NCI-H2081 treated with DMSO at 0.1 percent for 48 hours (cell line): ENCODE results near the gene HSD17B11.
A peak's percentile ranks its signal among the peaks of the same experiment; 100 is the strongest.
"Not testable (repeated sequence)": the region's sequence is repeated elsewhere in the genome, so short reads cannot be mapped to it uniquely, and the experiment has no call there.

Experiments used
- DNase-seq: peaks from one replicate; lab custom pipeline; 2025; lab: John Stamatoyannopoulos, UW

Gene HSD17B11

GRCh38 chr4:87390891-87391575 is at the start of gene HSD17B11:
TSS of gene HSD17B11 (minus strand) at chr4:87391188. CDS start at chr4:87391070, 118 bp downstream.
- peak; percentile 49 for DNase-seq

- no peak for DNase-seq
These were observed 42.4 kb upstream of the HSD17B11 start for GRCh38 chr4:87433342-87433741.

- no peak for DNase-seq
These were observed 39.0 kb upstream of the HSD17B11 start for GRCh38 chr4:87430038-87430437.

- no peak for DNase-seq
These were observed 38.0 kb upstream of the HSD17B11 start for GRCh38 chr4:87428979-87429378.

GRCh38 chr4:87427518-87427868 is 36.5 kb upstream of the HSD17B11 start:
- no peak for DNase-seq

GRCh38 chr4:87426865-87427517 is 36.0 kb upstream of the HSD17B11 start:
- DNase-seq: no peak

- DNase-seq: no peak
These were observed 34.7 kb upstream of the HSD17B11 start for GRCh38 chr4:87425711-87426110.

GRCh38 chr4:87424099-87424543 is 33.1 kb upstream of the HSD17B11 start:
- not testable (repeated sequence) for DNase-seq

- DNase-seq: no peak
These were observed 32.5 kb upstream of the HSD17B11 start for GRCh38 chr4:87423317-87424098.

- peak; percentile 54 for DNase-seq
These were observed 31.4 kb upstream of the HSD17B11 start, which contains the start of gene NUDT9 for GRCh38 chr4:87422104-87423052. TSS of gene NUDT9 (plus strand) at chr4:87422573. CDS start at chr4:87422906, 333 bp downstream.

- DNase-seq: no peak
These were observed 29.4 kb upstream of the HSD17B11 start for GRCh38 chr4:87420276-87420830.

- DNase-seq: no peak
These were observed 28.7 kb upstream of the HSD17B11 start for GRCh38 chr4:87419578-87420249.

GRCh38 chr4:87418410-87418809 is 27.4 kb upstream of the HSD17B11 start:
- DNase-seq: not testable (repeated sequence)

- DNase-seq: no peak
These were observed 26.0 kb upstream of the HSD17B11 start for GRCh38 chr4:87416965-87417364.

GRCh38 chr4:87414816-87415215 is 23.8 kb upstream of the HSD17B11 start:
- DNase-seq: no peak

- no peak for DNase-seq
These were observed 19.7 kb upstream of the HSD17B11 start for GRCh38 chr4:87410679-87411078.

GRCh38 chr4:87410157-87410556 is 19.2 kb upstream of the HSD17B11 start:
- no peak for DNase-seq

- no peak for DNase-seq
These were observed 18.5 kb upstream of the HSD17B11 start for GRCh38 chr4:87409420-87409939.

- not testable (repeated sequence) for DNase-seq
These were observed 15.9 kb upstream of the HSD17B11 start for GRCh38 chr4:87406902-87407301.

GRCh38 chr4:87406462-87406861 is 15.5 kb upstream of the HSD17B11 start:
- no peak for DNase-seq
